ENCODE data around the gene NOS1.

The NOS1 gene

DNA sequence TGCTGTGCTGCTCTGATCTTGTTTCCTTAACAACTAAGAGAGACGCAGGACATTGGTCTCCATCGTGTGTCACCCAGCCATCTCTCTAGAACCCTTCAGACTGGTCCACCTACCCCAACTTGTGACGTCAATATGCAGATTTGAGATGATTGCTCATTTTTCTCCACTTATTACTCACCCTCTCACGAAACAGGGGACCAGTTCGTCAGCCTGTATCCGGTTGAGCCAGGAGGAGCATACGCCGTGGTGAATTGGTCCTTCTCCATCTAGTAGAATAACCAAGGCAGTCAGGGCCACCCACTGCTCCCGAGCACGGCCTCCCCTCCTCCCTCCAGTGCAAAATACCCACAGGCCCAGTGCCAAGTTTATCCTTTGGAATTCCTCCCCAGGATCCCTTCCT lies 134.9 kb downstream of the NOS1 start:
- no peak for ATAC-seq
- TF ChIP-seq ZNF8 (CRISPR knock-in tag; IDR thresholded peaks at IDR 0.05) (no peak), ZNF565 (CRISPR knock-in tag; conservative IDR thresholded peaks at IDR 0.05; ENCODE audit: low read depth) (no peak), GLIS3 (CRISPR knock-in tag; IDR thresholded peaks at IDR 0.05) (no peak), ZFP3 (CRISPR knock-in tag; IDR thresholded peaks at IDR 0.05) (no peak), TCF4 (CRISPR knock-in tag; IDR thresholded peaks at IDR 0.05; ENCODE audit: borderline replicate concordance) (no peak), BACH2 (CRISPR knock-in tag; IDR thresholded peaks at IDR 0.05; ENCODE audit: borderline replicate concordance) (no peak), TOX (CRISPR knock-in tag; IDR thresholded peaks at IDR 0.05; ENCODE audit: borderline replicate concordance) (no peak), ZNF70 (CRISPR knock-in tag; IDR thresholded peaks at IDR 0.05) (no peak), RARB (CRISPR knock-in tag; IDR thresholded peaks at IDR 0.05) (no peak), OSR1 (CRISPR knock-in tag; IDR thresholded peaks at IDR 0.05) (no peak), ESRRG (CRISPR knock-in tag; IDR thresholded peaks at IDR 0.05) (no peak), ISL1 (CRISPR knock-in tag; IDR thresholded peaks at IDR 0.05) (no peak), ARNTL (CRISPR knock-in tag; IDR thresholded peaks at IDR 0.05; ENCODE audit: borderline replicate concordance, low read depth) (no peak), ZC3H10 (CRISPR knock-in tag; IDR thresholded peaks at IDR 0.05) (no peak), SNAI2 (CRISPR knock-in tag; IDR thresholded peaks at IDR 0.05) (no peak)
- TF ChIP-seq, protein P1, sequence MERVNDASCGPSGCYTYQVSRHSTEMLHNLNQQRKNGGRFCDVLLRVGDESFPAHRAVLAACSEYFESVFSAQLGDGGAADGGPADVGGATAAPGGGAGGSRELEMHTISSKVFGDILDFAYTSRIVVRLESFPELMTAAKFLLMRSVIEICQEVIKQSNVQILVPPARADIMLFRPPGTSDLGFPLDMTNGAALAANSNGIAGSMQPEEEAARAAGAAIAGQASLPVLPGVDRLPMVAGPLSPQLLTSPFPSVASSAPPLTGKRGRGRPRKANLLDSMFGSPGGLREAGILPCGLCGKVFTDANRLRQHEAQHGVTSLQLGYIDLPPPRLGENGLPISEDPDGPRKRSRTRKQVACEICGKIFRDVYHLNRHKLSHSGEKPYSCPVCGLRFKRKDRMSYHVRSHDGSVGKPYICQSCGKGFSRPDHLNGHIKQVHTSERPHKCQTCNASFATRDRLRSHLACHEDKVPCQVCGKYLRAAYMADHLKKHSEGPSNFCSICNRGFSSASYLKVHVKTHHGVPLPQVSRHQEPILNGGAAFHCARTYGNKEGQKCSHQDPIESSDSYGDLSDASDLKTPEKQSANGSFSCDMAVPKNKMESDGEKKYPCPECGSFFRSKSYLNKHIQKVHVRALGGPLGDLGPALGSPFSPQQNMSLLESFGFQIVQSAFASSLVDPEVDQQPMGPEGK (CRISPR knock-in tag; IDR thresholded peaks at IDR 0.05; ENCODE audit: borderline replicate concordance): no peak
- TF ChIP-seq, protein P2, sequence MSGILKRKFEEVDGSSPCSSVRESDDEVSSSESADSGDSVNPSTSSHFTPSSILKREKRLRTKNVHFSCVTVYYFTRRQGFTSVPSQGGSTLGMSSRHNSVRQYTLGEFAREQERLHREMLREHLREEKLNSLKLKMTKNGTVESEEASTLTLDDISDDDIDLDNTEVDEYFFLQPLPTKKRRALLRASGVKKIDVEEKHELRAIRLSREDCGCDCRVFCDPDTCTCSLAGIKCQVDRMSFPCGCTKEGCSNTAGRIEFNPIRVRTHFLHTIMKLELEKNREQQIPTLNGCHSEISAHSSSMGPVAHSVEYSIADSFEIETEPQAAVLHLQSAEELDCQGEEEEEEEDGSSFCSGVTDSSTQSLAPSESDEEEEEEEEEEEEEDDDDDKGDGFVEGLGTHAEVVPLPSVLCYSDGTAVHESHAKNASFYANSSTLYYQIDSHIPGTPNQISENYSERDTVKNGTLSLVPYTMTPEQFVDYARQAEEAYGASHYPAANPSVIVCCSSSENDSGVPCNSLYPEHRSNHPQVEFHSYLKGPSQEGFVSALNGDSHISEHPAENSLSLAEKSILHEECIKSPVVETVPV (CRISPR knock-in tag; IDR thresholded peaks at IDR 0.05): no peak
- TF ChIP-seq, protein P3, sequence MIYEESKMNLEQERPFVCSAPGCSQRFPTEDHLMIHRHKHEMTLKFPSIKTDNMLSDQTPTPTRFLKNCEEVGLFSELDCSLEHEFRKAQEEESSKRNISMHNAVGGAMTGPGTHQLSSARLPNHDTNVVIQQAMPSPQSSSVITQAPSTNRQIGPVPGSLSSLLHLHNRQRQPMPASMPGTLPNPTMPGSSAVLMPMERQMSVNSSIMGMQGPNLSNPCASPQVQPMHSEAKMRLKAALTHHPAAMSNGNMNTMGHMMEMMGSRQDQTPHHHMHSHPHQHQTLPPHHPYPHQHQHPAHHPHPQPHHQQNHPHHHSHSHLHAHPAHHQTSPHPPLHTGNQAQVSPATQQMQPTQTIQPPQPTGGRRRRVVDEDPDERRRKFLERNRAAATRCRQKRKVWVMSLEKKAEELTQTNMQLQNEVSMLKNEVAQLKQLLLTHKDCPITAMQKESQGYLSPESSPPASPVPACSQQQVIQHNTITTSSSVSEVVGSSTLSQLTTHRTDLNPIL (CRISPR knock-in tag; IDR thresholded peaks at IDR 0.05; ENCODE audit: low read depth): no peak
- TF ChIP-seq, protein P4, sequence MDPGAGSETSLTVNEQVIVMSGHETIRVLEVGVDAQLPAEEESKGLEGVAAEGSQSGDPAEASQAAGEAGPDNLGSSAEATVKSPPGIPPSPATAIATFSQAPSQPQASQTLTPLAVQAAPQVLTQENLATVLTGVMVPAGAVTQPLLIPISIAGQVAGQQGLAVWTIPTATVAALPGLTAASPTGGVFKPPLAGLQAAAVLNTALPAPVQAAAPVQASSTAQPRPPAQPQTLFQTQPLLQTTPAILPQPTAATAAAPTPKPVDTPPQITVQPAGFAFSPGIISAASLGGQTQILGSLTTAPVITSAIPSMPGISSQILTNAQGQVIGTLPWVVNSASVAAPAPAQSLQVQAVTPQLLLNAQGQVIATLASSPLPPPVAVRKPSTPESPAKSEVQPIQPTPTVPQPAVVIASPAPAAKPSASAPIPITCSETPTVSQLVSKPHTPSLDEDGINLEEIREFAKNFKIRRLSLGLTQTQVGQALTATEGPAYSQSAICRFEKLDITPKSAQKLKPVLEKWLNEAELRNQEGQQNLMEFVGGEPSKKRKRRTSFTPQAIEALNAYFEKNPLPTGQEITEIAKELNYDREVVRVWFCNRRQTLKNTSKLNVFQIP (CRISPR knock-in tag; IDR thresholded peaks at IDR 0.05; ENCODE audit: borderline replicate concordance, low read depth): no peak
- TF ChIP-seq, protein P5, sequence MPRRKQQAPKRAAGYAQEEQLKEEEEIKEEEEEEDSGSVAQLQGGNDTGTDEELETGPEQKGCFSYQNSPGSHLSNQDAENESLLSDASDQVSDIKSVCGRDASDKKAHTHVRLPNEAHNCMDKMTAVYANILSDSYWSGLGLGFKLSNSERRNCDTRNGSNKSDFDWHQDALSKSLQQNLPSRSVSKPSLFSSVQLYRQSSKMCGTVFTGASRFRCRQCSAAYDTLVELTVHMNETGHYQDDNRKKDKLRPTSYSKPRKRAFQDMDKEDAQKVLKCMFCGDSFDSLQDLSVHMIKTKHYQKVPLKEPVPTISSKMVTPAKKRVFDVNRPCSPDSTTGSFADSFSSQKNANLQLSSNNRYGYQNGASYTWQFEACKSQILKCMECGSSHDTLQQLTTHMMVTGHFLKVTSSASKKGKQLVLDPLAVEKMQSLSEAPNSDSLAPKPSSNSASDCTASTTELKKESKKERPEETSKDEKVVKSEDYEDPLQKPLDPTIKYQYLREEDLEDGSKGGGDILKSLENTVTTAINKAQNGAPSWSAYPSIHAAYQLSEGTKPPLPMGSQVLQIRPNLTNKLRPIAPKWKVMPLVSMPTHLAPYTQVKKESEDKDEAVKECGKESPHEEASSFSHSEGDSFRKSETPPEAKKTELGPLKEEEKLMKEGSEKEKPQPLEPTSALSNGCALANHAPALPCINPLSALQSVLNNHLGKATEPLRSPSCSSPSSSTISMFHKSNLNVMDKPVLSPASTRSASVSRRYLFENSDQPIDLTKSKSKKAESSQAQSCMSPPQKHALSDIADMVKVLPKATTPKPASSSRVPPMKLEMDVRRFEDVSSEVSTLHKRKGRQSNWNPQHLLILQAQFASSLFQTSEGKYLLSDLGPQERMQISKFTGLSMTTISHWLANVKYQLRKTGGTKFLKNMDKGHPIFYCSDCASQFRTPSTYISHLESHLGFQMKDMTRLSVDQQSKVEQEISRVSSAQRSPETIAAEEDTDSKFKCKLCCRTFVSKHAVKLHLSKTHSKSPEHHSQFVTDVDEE (CRISPR knock-in tag; IDR thresholded peaks at IDR 0.05): no peak

DNA sequence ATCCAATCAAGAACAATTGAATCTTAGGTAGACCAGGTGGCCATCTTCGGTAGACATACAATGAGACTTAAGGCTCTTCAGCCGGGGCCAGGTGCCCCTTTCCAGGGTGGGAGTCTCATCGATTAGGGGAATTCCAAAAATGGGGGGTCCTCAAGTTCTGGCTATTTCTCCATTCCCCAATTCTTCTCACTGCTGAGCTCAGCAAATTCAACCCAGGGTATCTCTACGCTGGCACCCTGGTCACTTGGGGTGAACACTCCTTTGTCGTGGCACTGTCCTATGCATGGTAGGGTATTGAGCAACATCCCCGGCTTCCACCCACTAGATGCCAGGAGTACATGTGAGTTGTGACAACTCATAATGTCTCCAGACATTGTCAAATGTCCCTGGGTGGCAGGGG lies 136.2 kb downstream of the NOS1 start:
- no peak for TF ChIP-seq ISL1 (CRISPR knock-in tag; IDR thresholded peaks at IDR 0.05)
- TF ChIP-seq ZNF565 (CRISPR knock-in tag; conservative IDR thresholded peaks at IDR 0.05; ENCODE audit: low read depth): no peak
- TF ChIP-seq, protein P5 (CRISPR knock-in tag; IDR thresholded peaks at IDR 0.05): no peak
- TF ChIP-seq CSDC2 (CRISPR knock-in tag; IDR thresholded peaks at IDR 0.05): no peak
- no peak for TF ChIP-seq ESRRG (CRISPR knock-in tag; IDR thresholded peaks at IDR 0.05)
- no peak for TF ChIP-seq OSR1 (CRISPR knock-in tag; IDR thresholded peaks at IDR 0.05)
- no peak for TF ChIP-seq ZFP30 (CRISPR knock-in tag; IDR thresholded peaks at IDR 0.05)
- TF ChIP-seq, protein P2 (CRISPR knock-in tag; IDR thresholded peaks at IDR 0.05): no peak
- TF ChIP-seq TCF4 (CRISPR knock-in tag; IDR thresholded peaks at IDR 0.05; ENCODE audit: borderline replicate concordance): no peak
- no peak for TF ChIP-seq GLIS3 (CRISPR knock-in tag; IDR thresholded peaks at IDR 0.05)
- no peak for TF ChIP-seq TOX (CRISPR knock-in tag; IDR thresholded peaks at IDR 0.05; ENCODE audit: borderline replicate concordance)
- TF ChIP-seq ZNF70 (CRISPR knock-in tag; IDR thresholded peaks at IDR 0.05): no peak
- TF ChIP-seq, protein P4 (CRISPR knock-in tag; IDR thresholded peaks at IDR 0.05; ENCODE audit: borderline replicate concordance, low read depth): no peak
- TF ChIP-seq BACH2 (CRISPR knock-in tag; IDR thresholded peaks at IDR 0.05; ENCODE audit: borderline replicate concordance): no peak
- TF ChIP-seq PPARA (CRISPR knock-in tag; IDR thresholded peaks at IDR 0.05; ENCODE audit: borderline replicate concordance): no peak
- TF ChIP-seq ARNTL (CRISPR knock-in tag; IDR thresholded peaks at IDR 0.05; ENCODE audit: borderline replicate concordance, low read depth): no peak
- no peak for ATAC-seq

All from SK-N-SH treated with all-trans-retinoic acid at 6 μM for 48 hours (cell line).